OCI-LY7 (cell line): ENCODE data around the gene MRPS6.

ENCODE experiments used
- CTCF ChIP-seq: fragments of 200-600 bp; sonication (generic); conservative IDR thresholded peaks from 2 replicates; pipeline ENCODE4 v1.5.1; 2014; ENCODE audit warnings: mild to moderate bottlenecking, antibody characterized with exemption, low read length, moderate library complexity, mixed read lengths
- EZH2phosphoT487 ChIP-seq: fragments of 200-600 bp; sonication (generic); IDR thresholded peaks from 2 replicates; pipeline ENCODE4 v1.6.1; 2018; ENCODE audit warnings: low read depth, borderline replicate concordance, mild to moderate bottlenecking, mixed run types, antibody characterized with exemption, low read length, moderate library complexity, mixed read lengths

- TF ChIP-seq CTCF (no peak), EZH2phosphoT487 (no peak)
These were observed 59.5 kb downstream of the MRPS6 start for GRCh38 chr21:34132926-34133325.
